Neuronal stem cell (in vitro differentiated cells): ENCODE measurements around the gene TSSC4.
A peak's percentile ranks its signal among the peaks of the same experiment; 100 is the strongest.

Source experiments
- DNase-seq: peaks from one replicate; pipeline ENCODE4 v3.0.0-alpha.2; 2013; ENCODE audit warnings: low spot score
- H2AFZ ChIP-seq: one replicate; pipeline ENCODE4 v1.6.1; 2013; ENCODE audit warnings: mild to moderate bottlenecking, low read length, inconsistent platforms
- H2AK5ac ChIP-seq: 2 replicates; pipeline ENCODE4 v1.6.1; 2013; ENCODE audit warnings: low read depth, mild to moderate bottlenecking, inconsistent platforms, low read length, moderate library complexity, mixed read lengths
- H2BK120ac ChIP-seq: 2 replicates; pipeline ENCODE4 v1.6.1; 2013; ENCODE audit warnings: low read depth, mild to moderate bottlenecking, inconsistent platforms, low read length, moderate library complexity, mixed read lengths
- H2BK12ac ChIP-seq: one replicate; pipeline ENCODE4 v1.6.1; 2013; ENCODE audit warnings: low read length, inconsistent platforms
- H2BK15ac ChIP-seq: 2 replicates; pipeline ENCODE4 v1.6.1; 2013; ENCODE audit warnings: mild to moderate bottlenecking, low read length, inconsistent platforms, mixed read lengths
- H2BK5ac ChIP-seq: one replicate; pipeline ENCODE4 v1.6.1; 2013; ENCODE audit warnings: inconsistent platforms, mild to moderate bottlenecking, low read length, moderate library complexity
- H3K14ac ChIP-seq: one replicate; pipeline ENCODE4 v1.6.1; 2013; ENCODE audit warnings: low read length, inconsistent platforms
- H3K18ac ChIP-seq: 2 replicates; pipeline ENCODE4 v1.6.1; 2013; ENCODE audit warnings: low read length, inconsistent platforms
- H3K23ac ChIP-seq: 2 replicates; pipeline ENCODE4 v1.6.1; 2013; ENCODE audit warnings: low read depth, mild to moderate bottlenecking, mixed read lengths, low read length, inconsistent platforms; ENCODE audit not compliant: poor library complexity
- H3K27ac ChIP-seq: replicated peaks from 3 replicates; pipeline ENCODE4 v1.5.1; 2013; ENCODE audit warnings: low read length, inconsistent platforms
- H3K27me3 ChIP-seq, 3 experiments: 2 replicates each; pipeline ENCODE4 v1.6.1; 2013; ENCODE audit warnings: low read length in 3 of 3, mild to moderate bottlenecking in 2 of 3, inconsistent platforms in 1 of 3, low read depth in 1 of 3, mixed read lengths in 1 of 3, moderate library complexity in 1 of 3; ENCODE audit not compliant: control insufficient read depth in 3 of 3, insufficient read depth in 3 of 3
- H3K36me3 ChIP-seq, 2 donors: replicated peaks in 1 of 2; 2 replicates each; pipeline ENCODE4 v1.6.1; 2013; ENCODE audit warnings: low read length in 2 of 2; ENCODE audit not compliant: control insufficient read depth in 2 of 2, insufficient read depth in 2 of 2
- H3K4ac ChIP-seq: 2 replicates; pipeline ENCODE4 v1.6.1; 2013; ENCODE audit warnings: inconsistent platforms, mild to moderate bottlenecking, low read length, moderate library complexity
- H3K4me1 ChIP-seq, 2 donors: 1 replicate in 1 of 2; 2 replicates in 1 of 2; pipeline ENCODE4 v1.6.1; 2013; ENCODE audit warnings: low read length in 2 of 2, low read depth in 1 of 2; ENCODE audit not compliant: control insufficient read depth in 2 of 2, insufficient read depth in 1 of 2
- H3K4me2 ChIP-seq: one replicate; pipeline ENCODE4 v1.6.1; 2013; ENCODE audit warnings: mild to moderate bottlenecking, low read length, inconsistent platforms; ENCODE audit not compliant: insufficient read depth, poor library complexity, severe bottlenecking
- H3K4me3 ChIP-seq, 2 donors: 2 replicates each; pipeline ENCODE4 v1.5.1; 2013; ENCODE audit warnings: low read length in 2 of 2, mild to moderate bottlenecking in 2 of 2, inconsistent platforms in 1 of 2, moderate library complexity in 1 of 2
- H3K79me1 ChIP-seq: one replicate; pipeline ENCODE4 v1.6.1; 2013; ENCODE audit warnings: low read depth, mild to moderate bottlenecking, inconsistent platforms, low read length, moderate library complexity
- H3K9ac ChIP-seq: one replicate; pipeline ENCODE4 v1.6.1; 2013; ENCODE audit warnings: mild to moderate bottlenecking, low read depth, low read length, inconsistent platforms; ENCODE audit not compliant: poor library complexity
- H3K9me3 ChIP-seq, 2 donors: replicated peaks in 1 of 2; 2 replicates each; pipeline versions ENCODE3 to v1.6.1; 2013; ENCODE audit warnings: low read length in 2 of 2, mild to moderate bottlenecking in 2 of 2, inconsistent platforms in 1 of 2, low read depth in 1 of 2, mixed read lengths in 1 of 2, moderate library complexity in 1 of 2; ENCODE audit not compliant: control insufficient read depth in 2 of 2, insufficient read depth in 1 of 2
- H4K8ac ChIP-seq: one replicate; pipeline ENCODE4 v1.6.1; 2013; ENCODE audit warnings: low read depth, mild to moderate bottlenecking, inconsistent platforms, low read length, moderate library complexity
- H4K91ac ChIP-seq: one replicate; pipeline ENCODE4 v1.6.1; 2013; ENCODE audit warnings: low read length, low read depth, mild to moderate bottlenecking, inconsistent platforms; ENCODE audit not compliant: poor library complexity
- WGBS, 2 donors: extraction: QIAGEN DNeasy Blood & Tissue Kit; methylation state at CpG; one replicate each; pipeline ENCODE4 v1.1.7; 2013; ENCODE audit warnings: missing lambda C conversion rate in 2 of 2, mixed read lengths in 1 of 2; ENCODE audit not compliant: insufficient read length in 2 of 2, insufficient replicate concordance in 1 of 2; ENCODE audit errors: extremely low coverage in 2 of 2; 5-methylcytosine and 5-hydroxymethylcytosine counted together

Gene TSSC4

DNA sequence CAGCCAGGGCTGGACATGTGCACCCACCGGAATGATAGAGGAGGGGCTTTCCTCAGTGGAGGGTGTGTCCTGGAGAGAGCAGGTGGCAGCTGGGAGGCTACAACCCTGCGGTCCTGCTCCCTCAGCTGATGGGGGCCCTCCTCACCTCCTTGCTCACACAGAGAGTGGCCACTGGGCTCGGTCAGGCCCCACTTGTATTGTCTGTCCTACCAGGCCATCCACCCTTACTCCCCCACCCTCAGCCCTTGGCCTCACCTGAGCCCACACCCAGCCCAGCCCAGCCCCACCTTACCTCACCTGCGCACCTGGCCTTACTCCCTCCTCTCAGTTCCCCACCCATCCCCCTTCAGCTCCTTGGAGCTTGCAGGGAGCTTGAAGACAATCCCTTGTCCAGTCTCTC is 40.6 kb downstream of the TSSC4 start:
- H2BK12ac ChIP-seq, result peak overlapping the region; percentile 63
- H3K79me1 ChIP-seq, result no peaks in the 10 kb centered on the region
- no peak for DNase-seq
- H3K27ac ChIP-seq, result no peak overlapping the region
- H3K4ac ChIP-seq, result no peak overlapping the region
- peaks cover 3 to 10% of the 10 kb centered on the region in 2 donors for H3K9me3 ChIP-seq
- H2AFZ ChIP-seq, result no peak overlapping the region
- peaks cover 13 to 48% (median 31%) of the 10 kb centered on the region in 3 experiments for H3K27me3 ChIP-seq
- no CpG with 5 or more reads among the region's 4 CpGs for WGBS, 2 donors
- H4K91ac ChIP-seq, result no peak overlapping the region
- H3K14ac ChIP-seq, result peak overlapping the region; percentile 63
- H3K18ac ChIP-seq, result no peak overlapping the region
- H3K36me3 ChIP-seq, result no peaks in the 10 kb centered on the region
- no peak overlapping the region for H4K8ac ChIP-seq
- H2BK15ac ChIP-seq, result peak overlapping the region; percentile 89
- no peak overlapping the region for H3K23ac ChIP-seq
- no peak overlapping the region for H2BK120ac ChIP-seq
- H3K4me3 ChIP-seq, result no peak overlapping the region
- no peak overlapping the region for H3K4me2 ChIP-seq
- H3K9ac ChIP-seq, result no peak overlapping the region
- H2BK5ac ChIP-seq, result no peak overlapping the region
- H2AK5ac ChIP-seq, result peak overlapping the region; percentile 96
- H3K4me1 ChIP-seq, result peaks cover 0 to 2% of the 10 kb centered on the region in 2 donors

GRCh38 chr11:2442589-2442988 is 42.0 kb downstream of the TSSC4 start:
- Histone ChIP-seq H4K8ac (no peak overlapping the region), H2BK15ac (no peak overlapping the region), H3K23ac (no peak overlapping the region), H3K9ac (no peak overlapping the region), H3K27me3 (peaks cover 18 to 56% (median 45%) of the 10 kb centered on the region in 3 experiments), H3K18ac (no peak overlapping the region), H3K36me3 (no peaks in the 10 kb centered on the region), H3K9me3 (peaks cover 3 to 10% of the 10 kb centered on the region in 2 donors), H3K4me3 (no peak overlapping the region), H3K27ac (no peak overlapping the region), H3K14ac (no peak overlapping the region), H3K4ac (no peak overlapping the region), H2BK12ac (no peak overlapping the region), H2AFZ (no peak overlapping the region), H3K4me1 (peaks cover 0 to 2% of the 10 kb centered on the region in 2 donors), H3K4me2 (no peak overlapping the region), H2BK5ac (no peak overlapping the region), H4K91ac (no peak overlapping the region), H2AK5ac (no peak overlapping the region), H2BK120ac (no peak overlapping the region), H3K79me1 (no peaks in the 10 kb centered on the region)
- DNase-seq, result no peak
- no CpG with 5 or more reads among the region's 2 CpGs for WGBS, 2 donors

- peak overlapping the region; percentile 49 for H3K23ac ChIP-seq
- peaks cover 18 to 62% (median 50%) of the 10 kb centered on the region in 3 experiments for H3K27me3 ChIP-seq
- H3K4ac ChIP-seq, result no peak overlapping the region
- DNase-seq, result no peak
- H3K4me2 ChIP-seq, result no peak overlapping the region
- H3K14ac ChIP-seq, result no peak overlapping the region
- peaks cover 0 to 2% of the 10 kb centered on the region in 2 donors for H3K4me1 ChIP-seq
- H3K79me1 ChIP-seq, result no peaks in the 10 kb centered on the region
- H3K18ac ChIP-seq, result no peak overlapping the region
- no peak overlapping the region for H2BK15ac ChIP-seq
- H4K8ac ChIP-seq, result no peak overlapping the region
- no peak overlapping the region for H3K9ac ChIP-seq
- H2AFZ ChIP-seq, result no peak overlapping the region
- H2BK120ac ChIP-seq, result no peak overlapping the region
- H3K9me3 ChIP-seq, result peaks cover 3 to 10% of the 10 kb centered on the region in 2 donors
- WGBS, 2 donors, result no CpG with 5 or more reads among the region's 11 CpGs
- H3K4me3 ChIP-seq, result no peak overlapping the region
- H4K91ac ChIP-seq, result no peak overlapping the region
- no peak overlapping the region for H3K27ac ChIP-seq
- H3K36me3 ChIP-seq, result no peaks in the 10 kb centered on the region
- H2BK12ac ChIP-seq, result no peak overlapping the region
- H2BK5ac ChIP-seq, result no peak overlapping the region
- no peak overlapping the region for H2AK5ac ChIP-seq
Measured at GRCh38 chr11:2443406-2443805, 42.9 kb downstream of the TSSC4 start.

DNA sequence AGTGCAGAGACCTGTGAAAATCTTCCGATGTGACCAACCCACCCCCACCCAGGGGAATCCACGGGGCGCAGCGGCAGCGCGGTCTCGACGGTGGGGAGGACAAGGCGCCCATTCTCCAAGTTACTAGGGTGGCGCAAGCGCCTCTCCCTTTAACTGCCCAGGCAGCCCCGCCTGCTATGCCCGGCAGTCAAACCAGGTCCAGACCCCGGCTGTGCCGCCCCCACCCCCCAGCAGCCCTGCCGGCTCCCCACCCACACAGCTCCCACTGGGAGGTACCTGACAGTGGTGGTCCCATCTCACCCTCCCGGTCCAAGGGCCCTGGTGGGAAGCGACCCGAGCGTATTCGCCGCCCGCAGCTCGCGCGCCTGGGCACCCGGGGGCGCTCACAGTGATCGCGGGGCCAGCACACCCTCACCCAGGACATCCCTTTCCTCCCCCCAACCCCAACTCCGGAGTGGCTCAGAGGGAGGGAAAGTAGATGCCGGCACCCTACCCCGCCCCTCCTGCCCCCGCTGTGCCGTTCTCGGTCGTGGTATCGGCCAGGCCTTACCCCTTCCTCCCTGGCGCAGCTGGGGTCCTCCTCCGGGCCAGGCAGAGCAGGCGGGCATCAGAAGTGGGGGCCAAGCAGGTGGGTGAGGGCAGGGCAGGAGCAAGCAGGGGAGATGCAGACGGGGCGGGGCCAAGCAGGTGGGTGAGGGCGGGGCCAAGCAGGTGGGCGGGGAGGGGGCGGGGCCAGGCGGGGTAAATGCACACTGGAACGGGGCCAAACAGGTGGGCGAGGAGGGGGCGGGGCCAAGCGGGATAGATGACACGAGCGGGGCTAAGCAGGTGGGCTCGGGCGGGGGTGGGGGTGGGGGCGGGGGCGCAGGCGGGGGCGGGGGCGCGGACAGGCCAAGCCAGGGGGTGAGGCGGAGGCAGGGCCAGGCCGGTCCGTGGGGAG is 43.6 kb downstream of the TSSC4 start, which contains the start of gene TRPM5:
Gene TRPM5 (minus strand): TSS at position 634 of the 940 bp plus-strand sequence. CDS start 21,478 bp downstream, outside the sequence.
- peak within 1 kb of the TSS; percentile 65 for H4K8ac ChIP-seq
- H4K91ac ChIP-seq, result no peak within 1 kb of the TSS
- peaks cover 0 to 2% of the 10 kb centered on the region in 2 donors for H3K4me1 ChIP-seq
- peak within 1 kb of the TSS; percentile 66 for H3K4me2 ChIP-seq
- H3K23ac ChIP-seq, result peak within 1 kb of the TSS; percentile 43
- H3K4ac ChIP-seq, result no peak within 1 kb of the TSS
- H2BK120ac ChIP-seq, result no peak within 1 kb of the TSS
- H2AFZ ChIP-seq, result peak within 1 kb of the TSS; percentile 11
- DNase-seq, result no peak
- H3K4me3 ChIP-seq, result peak within 1 kb of the TSS in 1 of 2 donors; percentile 80
- H3K27me3 ChIP-seq, result peaks cover 18 to 69% (median 50%) of the 10 kb centered on the region in 3 experiments
- WGBS, 2 donors, result no CpG with 5 or more reads among the region's 64 CpGs
- H2BK5ac ChIP-seq, result no peak within 1 kb of the TSS
- H3K27ac ChIP-seq, result no peak within 1 kb of the TSS
- peak within 1 kb of the TSS; percentile 94 for H2BK12ac ChIP-seq
- H2BK15ac ChIP-seq, result peak within 1 kb of the TSS; percentile 83
- H3K79me1 ChIP-seq, result no peaks in the 10 kb centered on the region
- peak within 1 kb of the TSS; percentile 81 for H3K9ac ChIP-seq
- H3K9me3 ChIP-seq, result peaks cover 3 to 10% of the 10 kb centered on the region in 2 donors
- H3K14ac ChIP-seq, result no peak within 1 kb of the TSS
- H3K36me3 ChIP-seq, result no peaks in the 10 kb centered on the region
- H2AK5ac ChIP-seq, result peak within 1 kb of the TSS; percentile 75
- H3K18ac ChIP-seq, result peak within 1 kb of the TSS; percentile 92
